HG02943 (cell line): Measurements from ENCODE around the gene SHF.
A peak's percentile ranks its signal among the peaks of the same experiment; 100 is the strongest.

Experiments
- ATAC-seq: cut with Tn5 transposase; IDR thresholded peaks from one replicate; pipeline ENCODE4 v1.9.1; 2021; ENCODE audit warnings: mild to moderate bottlenecking, low read depth, moderate library complexity; ENCODE audit not compliant: unreplicated experiment

Gene SHF

GRCh38 chr15:45174069-45174468, 13.7 kb downstream of the SHF start:
- no peak for ATAC-seq

GRCh38 chr15:45171912-45172311, 15.9 kb downstream of the SHF start:
- ATAC-seq: no peak

DNA sequence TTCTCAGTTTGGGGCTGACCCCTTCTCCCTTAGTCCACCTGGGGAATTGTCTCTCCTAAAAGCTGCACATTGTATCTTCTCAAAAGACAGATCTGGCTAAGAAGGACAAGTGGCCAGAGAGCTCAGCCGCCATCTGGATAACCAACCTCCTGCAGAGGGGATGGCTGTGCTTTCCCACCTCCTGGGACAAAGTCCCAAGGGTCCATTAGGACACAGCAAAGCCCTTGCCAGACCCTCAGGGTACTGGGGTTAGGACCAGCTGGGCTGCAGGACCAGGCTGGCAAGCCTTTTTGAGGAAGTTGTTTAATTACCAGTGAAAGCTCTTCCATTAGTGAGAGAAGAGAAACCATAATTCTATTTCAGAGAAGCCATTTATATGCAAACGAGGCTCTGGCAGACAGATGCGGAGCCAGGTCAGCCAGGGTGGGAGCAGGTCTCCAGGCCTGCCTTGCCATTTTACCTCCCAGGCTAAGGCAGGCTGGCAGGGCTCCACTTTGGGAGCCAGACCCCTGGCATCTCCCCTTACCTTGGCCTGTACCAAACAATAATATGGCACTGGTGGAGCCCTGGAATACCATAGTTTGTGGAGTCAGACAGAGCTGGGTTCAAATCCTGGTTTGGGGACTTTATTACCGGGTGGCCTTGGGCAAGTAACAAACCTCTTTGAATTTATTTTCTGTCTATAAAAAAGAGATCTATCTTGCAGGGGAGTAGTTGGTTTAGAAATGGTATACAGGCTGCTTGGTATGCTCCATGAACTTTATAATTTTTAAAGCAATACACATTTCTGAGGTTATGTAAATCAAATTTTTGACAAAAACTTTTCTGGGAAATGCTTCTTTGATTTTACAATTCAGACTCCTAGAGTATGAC, 17.9 kb downstream of the SHF start:
- ATAC-seq: no peak

DNA sequence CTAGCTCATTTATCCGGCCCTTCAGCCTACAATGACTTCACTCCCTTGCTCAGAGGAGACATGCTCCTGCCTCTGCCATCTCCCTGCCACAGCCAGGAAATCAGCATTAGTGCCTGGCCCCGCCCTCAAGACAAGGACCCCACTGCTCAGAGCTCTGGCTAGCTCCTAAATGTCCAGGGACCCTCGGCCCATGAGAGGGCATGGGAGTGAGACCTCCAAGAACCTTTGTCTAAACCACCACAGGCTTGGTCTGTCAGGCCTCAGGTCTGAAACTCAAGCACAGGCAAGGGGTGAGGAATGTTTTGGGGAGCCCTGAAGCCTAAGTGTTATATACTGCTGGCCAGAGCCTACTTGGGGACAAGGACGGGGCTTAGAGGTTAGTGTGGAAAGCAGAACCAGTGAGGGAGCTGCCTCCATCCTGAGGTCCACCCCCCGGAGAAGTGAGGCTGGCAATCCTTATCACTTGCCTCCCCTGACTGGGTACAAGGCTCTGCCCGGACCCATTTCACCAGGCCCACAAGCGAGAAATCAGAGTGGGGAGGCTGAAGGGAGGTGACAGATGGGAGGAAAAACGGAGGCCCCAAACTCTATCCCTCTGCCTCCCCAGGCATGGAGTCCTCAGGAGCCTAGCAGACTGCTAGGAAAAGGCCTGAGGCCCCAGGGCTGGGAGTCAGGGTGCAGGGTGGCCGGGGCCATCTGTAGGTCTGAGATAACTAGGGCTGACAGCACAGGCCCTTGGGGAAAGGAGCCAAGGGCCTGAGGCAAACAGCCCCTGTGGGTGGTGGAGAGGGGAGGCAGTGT, 18.8 kb downstream of the SHF start:
- ATAC-seq: no peak

- ATAC-seq: no peak
Measured at GRCh38 chr15:45168286-45168685, 19.5 kb downstream of the SHF start.

DNA sequence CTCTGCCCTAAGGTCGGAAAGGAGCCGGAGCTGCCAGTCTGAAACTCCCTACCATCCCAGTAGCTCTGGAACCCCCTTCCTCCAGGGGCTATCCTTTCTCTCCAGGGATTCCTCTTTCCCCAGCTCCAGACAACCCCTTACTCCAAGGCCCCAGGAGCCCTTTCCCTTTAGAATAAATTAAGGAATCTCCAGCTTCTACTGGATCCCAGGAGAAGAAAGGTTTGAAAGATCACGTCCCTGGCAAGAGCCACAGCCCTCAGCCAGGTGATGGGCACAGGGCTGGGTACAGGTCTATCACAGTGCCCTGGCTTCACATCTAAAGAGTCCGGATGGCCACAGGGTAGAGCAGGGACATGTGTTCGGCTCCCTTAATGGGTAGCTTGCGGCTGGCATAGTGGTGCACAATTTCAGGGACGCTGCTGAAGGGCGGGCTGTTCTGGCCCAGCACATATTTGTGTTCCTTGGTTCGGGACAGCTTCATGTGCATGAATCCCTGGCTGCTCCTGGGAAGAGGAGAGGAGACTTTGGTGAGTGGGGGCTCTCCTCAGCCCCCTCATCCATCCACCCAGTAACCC, 20.0 kb downstream of the SHF start:
- ATAC-seq: no peak

DNA sequence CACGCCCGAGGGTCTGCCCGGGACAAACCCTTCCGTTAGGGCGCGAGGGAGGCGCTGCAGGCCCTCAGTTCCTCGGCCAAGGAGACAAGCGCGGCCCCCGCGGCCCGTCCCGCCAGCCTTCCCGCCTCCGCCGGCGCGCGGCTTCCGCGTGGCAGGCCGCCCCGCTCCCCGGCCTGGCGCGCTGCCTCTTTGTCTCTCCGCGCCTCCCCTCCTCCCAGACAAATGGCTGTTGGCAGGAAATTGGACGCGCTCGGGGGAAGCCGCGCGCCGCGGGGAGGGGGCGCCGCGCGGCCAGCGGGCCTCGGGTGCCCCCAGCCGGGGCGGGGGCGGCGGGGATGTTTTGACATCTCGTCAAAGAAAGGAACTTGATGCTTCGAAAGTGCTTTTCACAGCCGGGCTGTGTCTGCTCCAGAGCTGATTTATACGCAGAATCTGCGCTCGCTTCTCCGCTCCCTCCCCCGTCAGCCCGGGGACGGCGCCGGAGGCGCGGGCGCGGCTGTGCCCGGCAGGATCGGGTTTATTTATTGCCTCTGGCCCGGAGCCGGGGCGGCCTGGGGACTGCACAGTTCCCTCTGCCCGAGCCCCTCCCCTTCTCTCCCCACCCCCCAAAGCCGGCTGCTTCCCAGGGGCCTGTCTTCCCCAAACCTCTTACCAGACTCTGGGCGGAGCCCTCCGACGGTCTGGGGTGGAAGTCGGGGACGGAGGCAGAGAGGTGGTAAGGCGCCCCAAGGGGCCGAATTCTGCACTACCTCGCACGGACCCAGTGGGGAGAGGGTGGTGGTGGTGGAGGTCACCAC, 20.7 kb downstream of the SHF start:
- ATAC-seq: peak; percentile 95

GRCh38 chr15:45165536-45165935, 22.2 kb downstream of the SHF start:
- no peak for ATAC-seq

DNA sequence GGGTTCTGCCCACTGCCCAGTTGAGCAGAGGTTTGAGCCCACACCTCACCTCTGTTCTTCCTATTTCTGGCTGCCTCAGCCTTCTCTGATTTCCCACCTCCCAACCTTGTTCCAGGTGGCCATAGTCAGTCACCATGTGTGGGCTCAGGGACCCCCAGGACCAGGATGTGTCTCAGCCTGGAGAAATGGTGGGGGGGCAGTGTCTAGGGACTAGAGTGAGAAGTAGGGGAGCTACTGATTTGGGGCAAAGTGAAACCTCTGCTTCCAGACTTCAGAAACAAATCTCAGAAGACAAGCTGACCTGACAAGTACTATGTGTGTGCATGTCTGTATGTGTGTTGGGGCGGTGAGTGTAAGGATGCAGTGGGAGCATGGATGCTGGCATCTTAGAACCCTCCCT, 22.9 kb downstream of the SHF start:
- no peak for ATAC-seq

DNA sequence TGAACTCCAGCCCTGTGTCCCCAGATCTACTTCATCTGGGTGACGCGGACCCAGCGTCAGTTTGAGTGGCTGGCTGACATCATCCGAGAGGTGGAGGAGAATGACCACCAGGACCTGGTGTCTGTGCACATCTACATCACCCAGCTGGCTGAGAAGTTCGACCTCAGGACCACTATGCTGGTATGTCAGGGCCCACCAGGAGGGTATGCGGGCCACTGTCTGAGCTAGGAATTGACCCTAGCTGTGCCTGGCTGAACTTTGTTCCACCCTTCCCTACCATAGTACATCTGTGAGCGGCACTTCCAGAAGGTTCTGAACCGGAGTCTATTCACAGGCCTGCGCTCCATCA, 24.3 kb downstream of the SHF start:
- no peak for ATAC-seq

DNA sequence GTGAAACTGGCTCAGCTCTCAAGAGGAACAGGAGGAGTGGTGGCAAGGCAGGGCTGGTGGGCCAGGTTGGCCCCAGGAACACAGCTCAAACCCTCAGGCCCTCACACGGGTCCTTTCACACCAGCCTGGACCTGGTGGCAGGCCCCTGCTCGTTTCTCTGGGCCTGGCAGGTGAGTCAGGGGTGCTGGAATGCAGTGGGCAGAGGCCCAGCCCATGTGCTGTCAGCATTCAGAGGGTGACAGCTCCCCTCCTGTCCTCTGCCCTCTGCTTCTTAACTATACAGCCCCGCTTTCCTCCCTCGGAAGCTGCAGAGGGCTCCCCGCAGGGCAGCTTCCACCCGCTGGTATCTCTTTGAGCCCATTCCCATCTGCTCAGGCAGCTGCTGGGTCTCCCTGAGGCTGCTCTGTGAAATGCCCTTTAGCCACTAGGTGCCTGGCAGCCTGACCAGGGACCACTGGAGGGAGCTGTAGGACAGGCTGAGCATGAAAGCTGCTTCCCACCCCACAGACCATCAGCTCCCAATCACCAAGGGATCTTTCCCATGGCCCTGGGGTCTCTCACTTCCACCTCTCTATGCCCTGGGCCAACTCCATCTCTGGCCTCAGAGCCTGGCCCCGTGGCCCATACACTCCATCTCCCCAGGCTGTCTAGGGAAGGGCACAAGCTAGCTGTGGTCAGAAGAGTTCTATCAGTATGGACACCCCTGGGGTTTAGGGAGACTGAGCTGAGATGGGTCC, 24.8 kb downstream of the SHF start:
- ATAC-seq: no peak

- ATAC-seq: no peak
Measured at GRCh38 chr15:45161666-45162065, 26.1 kb downstream of the SHF start.

GRCh38 chr15:45157974-45158373, 29.8 kb downstream of the SHF start:
- no peak for ATAC-seq

- ATAC-seq: no peak
Measured at GRCh38 chr15:45156744-45157455, 30.9 kb downstream of the SHF start.

DNA sequence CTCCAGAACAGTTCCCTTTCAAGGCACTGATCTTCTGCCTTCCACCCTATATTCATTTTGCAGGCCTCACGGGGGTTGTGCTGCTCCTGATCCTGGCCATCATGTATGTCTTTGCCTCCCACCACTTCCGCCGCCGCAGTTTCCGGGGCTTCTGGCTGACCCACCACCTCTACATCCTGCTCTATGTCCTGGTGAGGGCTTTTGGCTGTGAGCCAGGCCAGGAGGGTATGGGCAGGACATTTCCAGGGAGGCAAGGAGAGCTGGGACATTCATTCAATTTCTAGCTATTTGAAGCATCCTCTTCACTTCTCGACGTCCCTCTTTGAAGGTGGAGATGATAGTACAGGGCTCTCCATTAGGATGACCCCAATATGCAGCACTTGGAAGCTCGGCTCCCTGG, 32.0 kb downstream of the SHF start:
- ATAC-seq: no peak

GRCh38 chr15:45151998-45152828, 35.6 kb downstream of the SHF start:
- no peak for ATAC-seq

GRCh38 chr15:45150997-45151396, 36.8 kb downstream of the SHF start:
- no peak for ATAC-seq

DNA sequence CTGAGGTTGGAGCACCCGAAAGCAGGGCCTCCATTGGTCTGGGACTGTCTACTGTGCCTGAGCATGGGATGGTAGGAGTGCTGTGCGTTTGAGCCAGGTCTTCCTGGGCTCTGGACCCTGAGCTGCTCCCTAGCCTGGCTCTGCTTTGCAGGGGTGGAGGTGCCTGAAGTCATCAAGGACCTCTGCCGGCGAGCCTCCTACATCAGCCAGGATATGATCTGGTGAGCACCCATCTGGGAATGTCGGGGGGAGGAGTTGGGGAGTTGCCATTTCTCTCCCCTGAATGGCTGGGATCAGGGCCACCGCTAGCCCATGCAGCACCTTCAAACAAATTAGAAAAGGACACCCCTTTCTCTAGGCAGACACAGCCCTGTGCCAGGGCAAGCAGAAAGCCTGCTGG, 37.3 kb downstream of the SHF start:
- ATAC-seq: no peak

DNA sequence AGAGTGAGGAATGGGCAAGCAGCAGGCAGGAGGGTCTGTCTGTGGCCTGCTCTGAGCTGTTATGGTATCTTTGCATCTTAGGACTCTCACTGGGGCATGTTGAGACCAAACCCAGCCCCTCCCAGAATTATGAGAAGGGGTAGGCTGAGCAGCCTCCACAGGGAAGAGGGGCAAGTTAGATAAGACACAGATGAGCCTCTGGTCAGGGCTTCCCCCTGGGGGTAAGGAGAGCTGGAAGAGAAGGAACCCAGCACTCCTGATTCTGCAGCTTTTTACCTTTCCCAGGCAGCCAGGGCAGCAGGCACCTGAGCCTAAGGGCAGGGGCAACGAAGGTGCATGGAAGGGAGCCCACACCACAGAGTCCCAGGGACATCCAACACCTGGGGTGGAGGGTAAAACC, 38.7 kb downstream of the SHF start:
- ATAC-seq: no peak
